Gastrocnemius medialis (tissue), 4 donors: ENCODE data around the gene SENP1. TPM values are rescaled to one million over a fixed set of nuclear protein-coding genes. Genes with fewer than 3 reads are reported as not detected.

Experiments
- ATAC-seq, 2 donors: fragments of 150-250 bp; one replicate each; pipeline ENCODE4 v1.9.1; 2016
- DNase-seq, 2 donors: peaks; one replicate each; pipeline ENCODE4 v3.0.0-alpha.2; 2019
- H3K27ac ChIP-seq, 4 donors: fragments of 200-600 bp; sonication (generic); 1 replicate in 1 of 4; 2 replicates in 3 of 4; pipeline ENCODE4 v1.5.1; 2016 to 2018; ENCODE audit warnings: mild to moderate bottlenecking in 2 of 4, moderate library complexity in 1 of 4
- H3K27me3 ChIP-seq, 3 donors: fragments of 200-600 bp; sonication (generic) in 2 of 3; 1 replicate in 1 of 3; 2 replicates in 2 of 3; pipeline versions ENCODE4 v1.5.1 to v1.6.0; 2016 to 2019; ENCODE audit warnings: mild to moderate bottlenecking in 1 of 3, moderate library complexity in 1 of 3
- H3K36me3 ChIP-seq, 2 donors: fragments of 200-600 bp; sonication (generic) in 1 of 2; one replicate each; pipeline ENCODE4 v1.5.1; 2017 to 2018
- H3K4me1 ChIP-seq, 2 donors: fragments of 200-600 bp; sonication (generic) in 1 of 2; one replicate each; pipeline ENCODE4 v1.5.1; 2016 to 2017; ENCODE audit warnings: mild to moderate bottlenecking in 2 of 2
- H3K4me3 ChIP-seq, 4 donors: fragments of 200-600 bp; sonication (generic) in 3 of 4; 1 replicate in 1 of 4; 2 replicates in 3 of 4; pipeline ENCODE4 v1.5.1; 2016 to 2019; ENCODE audit warnings: mild to moderate bottlenecking in 2 of 4
- H3K9me3 ChIP-seq, 3 donors: fragments of 200-600 bp; sonication (generic) in 2 of 3; 1 replicate in 1 of 3; 2 replicates in 2 of 3; pipeline ENCODE4 v1.5.1; 2016 to 2019
- CTCF ChIP-seq, 5 experiments: fragments of 450-650 bp in 3 of 5; fragments of 200-600 bp in 2 of 5; sonication (generic) in 2 of 5; IDR thresholded peaks in 4 of 5; conservative IDR thresholded peaks in 1 of 5; 1 replicate in 4 of 5; 2 replicates in 1 of 5; pipeline ENCODE4 v1.5.1; 2016 to 2019; ENCODE audit warnings: antibody characterized with exemption in 5 of 5, mild to moderate bottlenecking in 3 of 5, moderate library complexity in 3 of 5
- POLR2A ChIP-seq, 2 donors: fragments of 450-650 bp; IDR thresholded peaks; one replicate each; pipeline ENCODE4 v1.6.1; 2017; ENCODE audit warnings: antibody characterized with exemption in 2 of 2, mild to moderate bottlenecking in 2 of 2, moderate library complexity in 2 of 2
- in situ Hi-C, 4 donors: fragments of 200-750 bp; cut with MboI; loops; one replicate each; pipeline versions ENCODE4 v1.15.0 to v1.8.0; 2017; ENCODE audit warnings: low sequenced_read_pairs in 4 of 4
- intact Hi-C: fragments of 100-400 bp; cut with DNase I; formaldehyde crosslinking; loops from one replicate; pipeline ENCODE4 v1.15.1; 2023; ENCODE audit warnings: low total_unique reads
- total RNA-seq, 4 donors: library from RNA; depleted of rRNA; stranded (reverse); fragments of >200 nt; gene quantifications; one replicate each; pipeline versions ENCODE4 v1.1.0 to v1.2.3, GENCODE V29; 2016

SENP1 gene
- total RNA-seq, 4 donors from 2014 or later, result 8.7 to 19.1 (median 13.1) TPM

GRCh38 chr12:48030173-48030650, 75.7 kb downstream of the SENP1 start:
- Histone ChIP-seq H3K27ac (no peak overlapping the region), H3K27me3 (no peaks in the 10 kb centered on the region), H3K4me3 (no peak overlapping the region), H3K9me3 (no peaks in the 10 kb centered on the region), H3K36me3 (no peaks in the 10 kb centered on the region), H3K4me1 (peaks cover 16% of the 10 kb centered on the region in 2 donors)
- TF ChIP-seq CTCF (IDR thresholded peaks at IDR 0.05 in 4 of 5, conservative IDR thresholded peaks at IDR 0.05 in 1 of 5) (no peak), POLR2A (IDR thresholded peaks at IDR 0.05) (no peak)
- DNase-seq, result no peak
- intact Hi-C loops (no loop called here), in situ Hi-C loops (no loop called here)
- ATAC-seq, result no peak

GRCh38 chr12:48029491-48030172, 76.2 kb downstream of the SENP1 start:
- Histone ChIP-seq H3K4me1 (peaks cover 16% of the 10 kb centered on the region in 2 donors), H3K27ac (no peak overlapping the region), H3K36me3 (no peaks in the 10 kb centered on the region), H3K4me3 (no peak overlapping the region), H3K27me3 (no peaks in the 10 kb centered on the region), H3K9me3 (no peaks in the 10 kb centered on the region)
- DNase-seq (no peak), ATAC-seq (no peak)
- in situ Hi-C loops (no loop called here), intact Hi-C loops (no loop called here)
- TF ChIP-seq CTCF (IDR thresholded peaks at IDR 0.05 in 4 of 5, conservative IDR thresholded peaks at IDR 0.05 in 1 of 5) (no peak), POLR2A (IDR thresholded peaks at IDR 0.05) (no peak)

DNA sequence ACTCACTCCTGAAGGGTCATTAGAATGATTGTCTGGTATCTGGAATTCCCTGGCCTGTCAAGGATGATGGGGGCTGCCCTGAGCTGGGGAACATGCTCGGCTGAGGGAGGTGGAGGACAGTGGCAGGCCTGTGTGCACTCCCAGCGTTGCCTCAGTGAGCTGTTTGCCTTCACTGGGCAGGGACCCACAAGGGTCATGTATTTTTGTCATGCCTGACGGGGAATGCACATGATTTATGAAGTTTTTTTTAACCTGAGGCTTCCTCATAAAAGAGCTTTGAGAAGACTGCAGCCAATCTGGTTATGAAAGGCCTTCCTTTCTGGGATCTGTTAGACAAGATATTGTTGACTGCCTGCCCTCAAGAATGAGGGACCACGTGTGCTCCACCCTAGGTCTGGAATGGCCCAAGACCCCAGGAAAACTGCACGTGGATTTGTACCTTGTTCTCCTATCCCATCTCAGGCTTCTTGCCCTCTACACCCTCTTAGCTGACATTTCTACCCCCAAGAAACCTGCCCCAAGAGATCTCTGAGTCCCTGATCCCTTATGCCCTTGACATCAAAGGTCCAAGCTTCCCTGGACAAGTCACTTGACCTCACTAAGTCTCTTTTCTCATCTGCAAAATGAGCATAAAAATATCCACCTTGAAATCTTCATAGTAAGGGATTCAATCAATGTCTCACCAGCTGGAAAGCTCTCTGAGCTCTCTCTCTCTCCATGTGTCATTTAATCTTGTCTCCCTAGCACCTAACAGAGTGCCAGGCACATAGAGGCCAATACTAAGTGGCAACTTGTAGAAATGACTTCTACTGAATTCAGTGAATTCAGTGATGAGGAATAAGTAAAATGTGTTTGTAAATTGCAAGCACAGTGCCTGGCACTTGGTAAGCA, 77.1 kb downstream of the SENP1 start:
- H3K36me3 ChIP-seq, result no peaks in the 10 kb centered on the region
- H3K27me3 ChIP-seq, result no peaks in the 10 kb centered on the region
- H3K4me1 ChIP-seq, result peaks cover 16 to 21% of the 10 kb centered on the region in 2 donors
- H3K9me3 ChIP-seq, result no peaks in the 10 kb centered on the region
- no peak overlapping the region for H3K27ac ChIP-seq
- TF ChIP-seq POLR2A (IDR thresholded peaks at IDR 0.05) (no peak), CTCF (IDR thresholded peaks at IDR 0.05 in 4 of 5, conservative IDR thresholded peaks at IDR 0.05 in 1 of 5) (no peak)
- intact Hi-C loops (no loop called here), in situ Hi-C loops (no loop called here)
- H3K4me3 ChIP-seq, result no peak overlapping the region
- ATAC-seq (peak; percentile 25 to 37), DNase-seq (no peak)

DNA sequence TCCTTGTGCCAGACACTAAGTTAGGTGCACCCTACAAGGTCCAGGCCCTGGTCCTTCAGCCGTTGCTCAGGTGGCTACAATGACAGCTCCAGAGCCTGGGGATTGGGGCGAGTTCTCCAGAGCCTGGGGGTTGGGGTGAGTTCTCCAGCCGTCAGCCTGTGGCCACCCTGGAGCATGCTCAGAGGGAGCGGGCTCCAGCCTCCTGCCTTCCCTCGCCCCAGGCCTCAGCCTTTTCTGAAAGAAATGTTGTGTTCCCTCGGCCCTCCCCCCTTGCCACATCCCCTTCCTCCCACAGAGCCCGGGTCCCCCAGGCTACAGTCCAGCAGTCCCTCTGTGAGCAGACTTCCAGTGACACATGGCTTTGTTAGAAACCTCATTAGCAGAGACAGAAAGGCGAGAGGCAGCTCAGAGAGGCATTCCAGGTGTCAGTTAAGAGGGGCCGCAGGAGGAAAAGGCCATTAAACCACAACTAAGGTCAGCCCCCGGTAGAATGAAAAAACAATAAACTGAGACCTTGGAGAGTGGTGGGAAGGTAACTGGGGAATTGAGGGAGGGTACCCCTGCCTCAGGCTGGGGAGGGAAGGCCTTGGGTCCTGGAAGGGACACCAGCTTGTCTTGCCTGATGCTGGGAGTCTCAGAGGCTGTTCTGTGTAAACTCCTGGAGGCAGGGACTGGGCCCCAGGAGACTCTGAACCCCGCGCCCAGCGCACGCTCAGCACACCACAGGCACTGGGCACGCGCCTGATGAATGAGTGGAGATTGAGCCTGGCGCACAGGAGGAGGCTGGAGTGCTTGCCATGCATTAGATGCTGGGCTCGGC, 78.5 kb downstream of the SENP1 start:
- no peak overlapping the region for H3K27ac ChIP-seq
- no peaks in the 10 kb centered on the region for H3K9me3 ChIP-seq
- in situ Hi-C loops, result no loop called here
- DNase-seq, result no peak
- intact Hi-C loops, result no loop called here
- TF ChIP-seq CTCF (IDR thresholded peaks at IDR 0.05 in 4 of 5, conservative IDR thresholded peaks at IDR 0.05 in 1 of 5), result no peak
- TF ChIP-seq POLR2A (IDR thresholded peaks at IDR 0.05), result no peak
- H3K27me3 ChIP-seq, result no peaks in the 10 kb centered on the region
- ATAC-seq, result no peak
- no peak overlapping the region for H3K4me3 ChIP-seq
- H3K4me1 ChIP-seq, result peaks cover 23 to 30% of the 10 kb centered on the region in 2 donors
- H3K36me3 ChIP-seq, result no peaks in the 10 kb centered on the region
